Testis (tissue), 3 donors: ENCODE data around the gene MAN1B1. TPM values are rescaled to one million over a fixed set of nuclear protein-coding genes. Genes with fewer than 3 reads are reported as not detected.

ENCODE experiments used
- DNase-seq: peaks from one replicate; pipeline ENCODE4 v3.0.0-alpha.2; 2019
- H3K27ac ChIP-seq, 2 donors: fragments of 200-600 bp; sonication (generic); one replicate each; pipeline ENCODE4 v1.5.1; 2019
- H3K27me3 ChIP-seq: fragments of 200-600 bp; sonication (generic); one replicate; pipeline ENCODE4 v1.5.1; 2019
- H3K36me3 ChIP-seq: fragments of 200-600 bp; sonication (generic); one replicate; pipeline ENCODE4 v1.5.1; 2017; ENCODE audit warnings: low read depth; ENCODE audit errors: missing control alignments
- H3K4me1 ChIP-seq: fragments of 200-600 bp; sonication (generic); one replicate; pipeline ENCODE4 v1.5.1; 2019
- H3K4me3 ChIP-seq, 2 donors: fragments of 200-600 bp; sonication (generic); one replicate each; pipeline ENCODE4 v1.5.1; 2017 to 2019
- H3K9me3 ChIP-seq: fragments of 200-600 bp; sonication (generic); one replicate; pipeline ENCODE4 v1.5.1; 2017
- CTCF ChIP-seq, 3 experiments: fragments of 450-650 bp in 2 of 3; fragments of 200-600 bp in 1 of 3; sonication (generic) in 1 of 3; IDR thresholded peaks; one replicate each; pipeline ENCODE4 v1.5.1; 2016 to 2019; ENCODE audit warnings: antibody characterized with exemption in 3 of 3, mild to moderate bottlenecking in 2 of 3, moderate library complexity in 1 of 3
- POLR2A ChIP-seq: fragments of 450-650 bp; IDR thresholded peaks from one replicate; pipeline ENCODE4 v1.6.1; 2017; ENCODE audit warnings: antibody characterized with exemption, mild to moderate bottlenecking, moderate library complexity
- WGBS, 2 donors: methylation state at CpG; one replicate each; pipeline ENCODE4 v1.1.5; 2018; 5-methylcytosine and 5-hydroxymethylcytosine counted together
- intact Hi-C: fragments of 100-400 bp; cut with DNase I; formaldehyde crosslinking; loops from one replicate; pipeline ENCODE4 v1.15.1; 2023; ENCODE audit warnings: low total_unique reads
- polyA plus RNA-seq: library from polyadenylated mRNA; stranded (reverse); fragments of 350-450 nt; fragmentation: Illumina TruSeq; extraction: RNeasy Lipid Tissue Mini Kit (QIAGEN cat#74804); gene quantifications from one replicate; pipeline ENCODE4 v1.2.3, GENCODE V29; 2014; ENCODE audit warnings: low read depth, low replicate concordance; ENCODE audit not compliant: insufficient read depth
- total RNA-seq, 2 donors: library from RNA; depleted of rRNA; stranded (reverse); fragments of >200 nt; gene quantifications; one replicate each; pipeline ENCODE4 v1.2.3, GENCODE V29; 2016

MAN1B1 gene
- total and polyA plus RNA-seq, 3 donors from 2014 or later = 62.2 to 124 (median 122) TPM

GRCh38 chr9:137069508-137070091, 17.2 kb upstream of the MAN1B1 start:
- 7% methylated on average over 46 of the region's 52 CpGs; no CpG with 5 or more reads in 1 of the 2 donors for WGBS, 2 donors
- Histone ChIP-seq H3K4me1 (peaks cover 8% of the 10 kb centered on the region), H3K27me3 (no peaks in the 10 kb centered on the region), H3K9me3 (no peaks in the 10 kb centered on the region), H3K36me3 (no peaks in the 10 kb centered on the region), H3K4me3 (peak overlapping the region in 1 of 2 donors; percentile 32), H3K27ac (no peak overlapping the region)
- intact Hi-C loops = no loop called here
- no peak for DNase-seq
- TF ChIP-seq CTCF (IDR thresholded peaks at IDR 0.05) (no peak), POLR2A (no peak)

- Histone ChIP-seq H3K27me3 (no peaks in the 10 kb centered on the region), H3K4me1 (peaks cover 8% of the 10 kb centered on the region), H3K9me3 (no peaks in the 10 kb centered on the region), H3K27ac (no peak within 1 kb of the TSS), H3K36me3 (no peaks in the 10 kb centered on the region), H3K4me3 (peak within 1 kb of the TSS; percentile 32 to 48)
- no peak for TF ChIP-seq CTCF (IDR thresholded peaks at IDR 0.05)
- no peak for TF ChIP-seq POLR2A
- peak; percentile 91 for DNase-seq
- 0 to 2% methylated on average over 26 to 43 of the region's 74 CpGs for WGBS, 2 donors
- intact Hi-C loops = no loop called here
Observed at GRCh38 chr9:137070201-137070905, 16.4 kb upstream of the MAN1B1 start, which contains the start of gene SAPCD2. SAPCD2 (minus strand) TSS chr9:137070557; CDS start chr9:137070460, 97 bp downstream.

GRCh38 chr9:137070906-137071275, 15.9 kb upstream of the MAN1B1 start:
- Histone ChIP-seq H3K4me3 (peak overlapping the region in 1 of 2 donors; percentile 48), H3K9me3 (no peaks in the 10 kb centered on the region), H3K27me3 (no peaks in the 10 kb centered on the region), H3K27ac (no peak overlapping the region), H3K36me3 (no peaks in the 10 kb centered on the region), H3K4me1 (peaks cover 8% of the 10 kb centered on the region)
- TF ChIP-seq CTCF (IDR thresholded peaks at IDR 0.05) = peak in 1 of 3 experiments; percentile 15
- no peak for TF ChIP-seq POLR2A
- DNase-seq = peak; percentile 49
- WGBS, 2 donors = 13% methylated on average over 5 to 6 of the region's 6 CpGs
- intact Hi-C loops = no loop called here

GRCh38 chr9:137071282-137071681, 15.5 kb upstream of the MAN1B1 start:
- Histone ChIP-seq H3K9me3 (no peaks in the 10 kb centered on the region), H3K27ac (no peak overlapping the region), H3K4me3 (no peak overlapping the region), H3K36me3 (no peaks in the 10 kb centered on the region), H3K27me3 (no peaks in the 10 kb centered on the region), H3K4me1 (peaks cover 8% of the 10 kb centered on the region)
- WGBS, 2 donors = 81% methylated on average over 2 of the region's 2 CpGs; no CpG with 5 or more reads in 1 of the 2 donors
- TF ChIP-seq CTCF (IDR thresholded peaks at IDR 0.05) = no peak
- no peak for TF ChIP-seq POLR2A
- no peak for DNase-seq
- intact Hi-C loops = no loop called here
